Measurements from ENCODE around the gene EPHA2.
"Not testable (repeated sequence)": the region's sequence is repeated elsewhere in the genome, so short reads cannot be mapped to it uniquely, and the experiment has no call there.

The EPHA2 gene

GRCh38 chr1:16167331-16168143 is 11.7 kb upstream of the EPHA2 start:
- peak; percentile 87 for DNase-seq (ENCODE audit: low spot score)

DNA sequence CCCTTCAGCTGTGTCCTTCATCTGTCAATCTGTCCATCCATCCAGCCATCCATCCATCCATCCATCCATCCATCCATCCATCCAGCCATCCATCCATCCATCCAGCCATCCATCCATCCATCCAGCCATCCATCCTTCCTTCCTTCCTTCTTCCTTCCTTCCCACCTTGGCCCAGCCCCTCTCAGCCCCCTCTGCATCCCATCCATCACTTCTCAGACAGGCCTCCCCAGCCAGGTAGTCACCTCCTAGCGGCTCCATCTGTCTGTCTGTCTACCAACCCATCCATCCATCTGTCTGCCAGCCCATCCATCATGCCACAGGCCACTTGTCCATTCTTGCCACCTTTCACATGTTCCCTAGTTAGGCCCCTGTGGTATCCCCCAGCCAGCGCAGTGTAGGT is 10.2 kb upstream of the EPHA2 start:
- no peak for DNase-seq (ENCODE audit: low spot score)

GRCh38 chr1:16165548-16165947 is 9.7 kb upstream of the EPHA2 start:
- DNase-seq (ENCODE audit: low spot score) = peak; percentile 36

DNA sequence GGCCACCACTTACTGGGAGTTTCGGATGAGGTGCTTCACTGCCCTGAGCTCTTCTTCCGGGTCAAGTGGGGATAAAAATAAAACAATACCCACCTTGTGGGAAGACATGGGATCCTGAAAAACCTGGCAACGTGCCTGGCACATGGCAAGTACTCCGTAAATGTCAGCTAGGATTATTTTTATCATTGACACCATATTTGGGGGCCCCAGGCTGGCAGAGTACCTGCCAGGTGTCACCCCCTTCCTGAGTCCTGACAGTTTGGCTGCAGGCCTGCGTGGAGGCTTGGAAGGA is 9.2 kb upstream of the EPHA2 start:
- no peak for DNase-seq (ENCODE audit: low spot score)

DNA sequence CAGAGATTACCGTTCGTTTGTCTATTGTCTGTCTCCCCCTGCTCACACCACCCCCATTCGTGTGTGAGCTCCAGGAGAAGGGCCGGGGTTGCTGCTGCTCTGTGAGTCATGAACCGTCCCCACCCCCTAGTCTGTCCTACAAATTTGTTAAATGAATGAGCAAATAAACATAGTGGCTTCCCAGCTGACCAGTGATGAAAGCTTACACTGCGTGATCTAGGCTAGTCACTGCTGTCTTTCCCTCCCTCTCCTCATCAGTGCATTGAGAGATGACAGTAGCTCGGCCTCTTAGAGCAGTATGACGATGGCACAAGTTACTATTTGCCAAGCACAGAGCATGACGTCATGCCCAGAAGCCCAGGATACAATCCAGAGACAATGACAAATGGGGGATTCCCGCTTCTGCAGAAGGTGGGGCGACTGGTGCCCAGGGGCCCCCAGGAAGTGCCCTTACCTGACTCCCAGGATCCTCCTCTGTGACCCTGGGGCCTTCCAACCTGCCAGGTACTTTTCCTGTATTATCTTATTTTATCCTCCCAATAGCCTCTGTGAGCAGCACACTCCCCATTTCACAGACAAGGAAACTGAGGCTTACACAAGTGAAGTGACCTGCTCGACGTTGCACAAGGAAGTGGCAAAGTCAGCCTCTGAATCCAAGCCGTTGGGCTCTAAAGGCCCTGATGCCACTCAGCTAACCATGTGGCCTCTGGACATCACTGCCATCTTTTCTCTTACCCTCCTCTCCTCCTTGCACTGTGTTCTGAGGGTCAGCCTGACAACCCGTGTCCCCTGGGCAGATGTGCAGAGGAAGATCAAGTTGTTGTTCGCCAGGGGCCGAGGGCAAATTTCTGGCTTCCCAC is 8.6 kb upstream of the EPHA2 start:
- DNase-seq (ENCODE audit: low spot score) = no peak

- DNase-seq (ENCODE audit: low spot score) = not testable (repeated sequence)
Measured at GRCh38 chr1:16163608-16164212, 7.8 kb upstream of the EPHA2 start.

DNA sequence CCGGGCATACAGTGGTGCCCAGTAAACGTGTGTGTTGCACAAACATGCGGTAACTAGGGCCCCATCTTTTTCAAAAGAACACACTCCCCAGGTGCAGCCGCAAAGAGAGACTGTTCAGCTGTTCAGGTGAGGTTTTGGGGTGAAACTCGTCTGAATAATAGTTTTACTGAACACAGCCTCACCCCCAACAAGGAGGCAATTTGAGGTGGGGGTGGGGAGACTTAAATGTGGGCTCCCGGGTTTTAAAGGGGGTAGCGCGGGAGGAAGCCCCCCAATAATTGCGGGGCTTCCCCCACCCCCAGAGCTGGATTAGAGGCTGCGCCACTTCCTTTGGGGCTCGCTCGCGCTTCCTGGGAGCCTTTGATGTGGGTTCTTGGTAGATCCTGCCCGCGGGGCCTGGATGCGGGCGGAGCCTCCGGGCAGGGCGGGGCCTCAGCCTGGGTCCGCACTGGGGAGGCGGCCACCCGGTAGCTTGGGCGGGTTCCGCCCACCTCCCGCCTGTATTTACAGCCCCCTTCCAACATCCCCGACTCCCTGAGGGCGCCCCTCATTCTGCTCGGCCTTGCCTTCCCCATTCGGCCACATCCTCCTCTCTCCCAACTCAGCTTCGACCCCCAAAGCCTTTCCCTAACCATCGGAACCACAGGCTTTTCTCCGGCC is 6.4 kb upstream of the EPHA2 start:
- no peak for DNase-seq (ENCODE audit: low spot score)

DNA sequence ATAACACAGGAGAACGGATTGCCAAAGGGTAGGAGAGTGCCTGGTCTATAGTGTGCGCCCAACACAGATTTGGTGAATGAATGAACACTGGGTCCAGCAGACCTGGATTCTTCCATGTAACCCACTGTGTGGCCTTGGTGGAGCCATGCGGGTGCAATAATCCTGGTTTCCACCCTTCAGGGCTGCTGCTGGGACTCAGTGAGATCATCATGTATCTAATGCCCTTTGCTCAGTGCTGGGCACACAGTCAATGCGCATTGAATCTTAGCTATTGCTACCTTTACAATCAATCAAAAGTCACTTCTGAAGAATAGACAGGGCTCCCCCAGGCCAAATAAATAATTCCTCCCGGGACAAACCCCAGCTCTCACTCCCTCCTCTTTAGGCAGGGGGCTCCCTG is 5.8 kb upstream of the EPHA2 start:
- no peak for DNase-seq (ENCODE audit: low spot score)

- DNase-seq (ENCODE audit: low spot score) = no peak
Measured at GRCh38 chr1:16158993-16159831, 3.3 kb upstream of the EPHA2 start.

GRCh38 chr1:16158025-16158424 is 2.2 kb upstream of the EPHA2 start:
- peak; percentile 35 for DNase-seq (ENCODE audit: low spot score)

- no peak for DNase-seq (ENCODE audit: low spot score)
Measured at GRCh38 chr1:16156848-16157495, 1.1 kb upstream of the EPHA2 start.

DNA sequence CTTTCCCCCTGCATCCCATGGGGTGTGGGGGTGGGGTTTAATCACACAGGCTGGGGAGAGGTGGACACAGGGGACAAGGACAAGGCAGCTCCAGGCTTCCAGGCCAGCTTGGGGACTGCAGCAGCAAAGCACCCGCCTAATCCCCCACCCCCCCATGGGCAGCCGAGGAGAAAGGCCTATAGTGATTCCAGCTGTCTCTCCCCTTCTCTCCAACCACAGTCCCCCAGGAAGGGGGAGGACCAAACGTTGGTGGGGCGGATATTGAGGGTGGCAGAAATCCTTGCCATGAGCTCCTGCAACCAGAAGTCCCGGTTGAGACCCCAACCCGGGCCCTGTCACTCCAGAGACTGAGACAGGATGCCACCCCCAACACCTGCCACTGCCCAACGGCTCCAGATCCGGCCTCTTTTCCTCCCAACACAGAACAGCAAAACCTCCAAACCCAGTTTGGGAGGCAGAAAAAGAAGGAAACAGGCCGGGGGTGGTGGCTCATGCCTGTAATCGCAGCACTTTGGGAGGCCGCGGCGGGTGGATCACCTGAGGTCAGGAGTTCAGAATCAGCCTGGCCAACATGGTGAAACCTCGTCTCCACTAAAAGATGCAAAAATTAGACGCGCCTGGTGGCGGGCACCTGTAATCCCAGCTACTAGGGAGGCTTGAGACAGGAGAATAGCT is 1.7 kb downstream of the EPHA2 start:
- DNase-seq (ENCODE audit: low spot score) = no peak

DNA sequence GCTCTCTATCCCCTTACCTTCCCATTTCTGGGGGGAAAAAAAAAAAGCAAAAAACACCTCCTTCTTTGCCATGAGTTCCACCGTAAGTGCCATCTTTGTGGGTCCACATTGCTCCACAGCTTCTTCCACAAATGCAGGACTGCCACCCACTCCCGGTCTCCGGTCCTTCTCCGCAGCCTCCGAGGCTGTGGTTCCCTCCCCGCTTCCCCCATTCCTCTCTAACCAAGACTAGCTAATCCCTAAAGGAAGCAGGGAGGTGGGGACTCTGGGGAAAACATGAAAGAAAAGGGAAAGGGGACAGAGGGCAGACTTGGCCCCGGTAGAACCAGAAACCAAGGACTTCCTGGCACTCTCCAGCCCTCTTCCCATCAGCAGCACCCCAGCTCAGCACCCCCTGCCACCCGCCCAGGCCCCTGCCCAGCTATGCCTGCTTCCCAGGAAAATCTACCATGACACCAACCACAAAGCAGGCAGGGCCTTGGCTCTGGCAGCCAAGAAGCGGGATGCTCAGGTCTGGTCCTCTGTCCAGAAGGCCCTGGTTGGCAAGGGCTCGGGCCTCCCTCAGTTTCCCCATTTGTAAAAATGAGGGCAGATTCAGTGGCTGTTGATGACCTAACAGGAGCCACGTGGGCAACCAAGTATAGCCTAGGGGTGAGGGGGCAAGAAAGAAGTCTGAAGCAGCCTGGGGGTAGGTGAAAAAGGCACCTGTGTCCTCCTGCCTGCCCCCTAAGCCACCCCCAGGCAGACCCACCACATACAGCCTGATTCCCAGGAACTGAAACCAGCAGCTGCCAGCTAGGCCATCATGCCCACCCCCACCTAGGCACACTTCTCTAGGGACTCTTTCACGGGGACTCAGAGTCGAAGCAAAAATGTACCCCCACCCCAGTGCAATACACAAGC is 2.5 kb downstream of the EPHA2 start:
- no peak for DNase-seq (ENCODE audit: low spot score)

GRCh38 chr1:16152481-16153087 is 3.3 kb downstream of the EPHA2 start:
- no peak for DNase-seq (ENCODE audit: low spot score)

DNA sequence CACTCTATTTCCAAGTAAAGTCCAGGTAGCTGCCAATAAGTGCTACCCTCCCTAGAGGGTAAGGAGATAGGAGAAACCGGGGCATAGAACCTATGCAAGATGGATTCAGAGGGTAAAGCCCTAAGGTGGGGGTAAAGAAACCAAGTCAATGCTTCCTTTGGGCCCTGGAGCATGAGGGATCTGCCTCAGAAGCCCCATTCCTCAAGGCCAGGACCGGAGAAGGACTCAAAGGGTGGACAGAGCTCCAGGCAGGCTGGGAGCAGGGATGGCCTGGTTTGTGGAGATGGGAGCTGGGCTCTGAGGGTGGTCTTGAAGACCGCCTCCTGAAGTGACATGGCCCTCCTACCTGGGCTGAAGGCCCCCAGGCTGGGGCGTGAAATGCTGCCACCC is 3.9 kb downstream of the EPHA2 start:
- DNase-seq (ENCODE audit: low spot score) = no peak

DNA sequence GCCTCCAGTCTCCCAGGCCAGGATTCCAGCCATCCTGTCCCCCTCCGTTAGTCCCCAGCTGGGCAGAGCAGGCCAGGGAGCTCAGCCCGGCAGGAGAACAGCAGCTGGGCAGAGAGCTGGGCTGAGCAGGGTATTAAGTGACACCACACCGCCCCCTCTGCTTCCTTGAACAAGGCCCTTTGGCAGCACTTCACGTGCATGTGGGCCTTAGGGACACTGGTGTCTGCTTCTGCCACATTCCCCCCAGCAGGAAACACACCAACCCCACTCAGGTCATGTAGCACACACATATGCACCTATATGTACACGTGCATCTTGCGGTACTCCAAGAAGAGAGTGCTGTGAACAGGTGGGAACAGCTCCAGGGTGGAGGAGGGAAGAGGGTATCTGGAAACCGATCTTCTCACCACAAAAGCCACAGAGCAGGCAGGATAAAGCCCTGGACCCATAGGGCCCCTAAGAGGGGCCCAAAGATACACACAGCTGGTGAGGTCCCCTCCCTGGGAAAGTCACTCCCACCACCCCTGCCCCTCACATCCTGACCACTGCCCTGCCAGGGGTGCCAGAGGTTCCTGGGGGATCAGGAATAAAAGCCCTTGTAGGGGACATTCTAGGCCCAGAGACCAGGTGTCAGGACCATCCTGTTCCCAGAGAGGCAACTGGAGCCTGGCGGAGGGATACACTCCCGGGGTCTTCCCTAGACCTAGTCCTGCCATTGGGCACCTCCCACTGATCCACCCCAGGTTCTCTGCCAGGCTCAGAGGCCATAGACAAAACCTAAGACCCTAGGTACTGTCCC is 4.5 kb downstream of the EPHA2 start:
- DNase-seq (ENCODE audit: low spot score) = peak; percentile 28

- no peak for DNase-seq (ENCODE audit: low spot score)
Measured at GRCh38 chr1:16150508-16150907, 5.4 kb downstream of the EPHA2 start.
